HepG2 (cell line): ENCODE measurements around the gene FRRS1. TPM values are rescaled to one million over a fixed set of nuclear protein-coding genes. Genes with fewer than 3 reads are reported as not detected.

Experiments
- ATAC-seq: fragments of 200-7000 bp; cut with Tn5 transposase; 3 replicates; pipeline ENCODE4 v1.9.1; 2020; ENCODE audit warnings: mild to moderate bottlenecking, moderate library complexity
- BruUV-seq: library from RNA; stranded (reverse); fragments of 400-500 nt; replicated peaks from 2 replicates; lab custom pipeline; 2021; lab: Mats Ljungman, UMichigan
- CTCF ChIA-PET: fragments of 300-600 bp; formaldehyde crosslinking; extraction: SDS; loops from one replicate; lab custom pipeline; 2021; ENCODE audit warnings: low total read pairs, inconsistent platforms, low intra/inter-chr PET ratio; lab: Yijun Ruan, JAX
- POLR2A ChIA-PET: fragments of 350-600 bp; sonication (Branson Sonifier 250); formaldehyde crosslinking; loops from one replicate; lab custom pipeline; 2020; ENCODE audit warnings: antibody characterized with exemption, inconsistent platforms; lab: Yijun Ruan, JAX
- DNase-seq: peaks from one replicate; pipeline ENCODE4 v3.0.0-alpha.2; 2015; ENCODE audit warnings: low spot score
- FAIRE-seq: peaks from 3 replicates; lab custom pipeline; 2011; peaks lifted over from hg19 to GRCh38; lab: Jason Lieb, UNC
- H2AFZ ChIP-seq: one replicate; pipeline ENCODE4 v1.6.1; 2011; ENCODE audit warnings: low read length, inconsistent platforms
- H3K27ac ChIP-seq: fragments of 300-600 bp; 3 replicates; pipeline ENCODE4 v1.8.0; 2011; ENCODE audit warnings: mixed run types, mild to moderate bottlenecking, mixed read lengths, low read length, inconsistent platforms; ENCODE audit not compliant: insufficient read depth; ENCODE audit errors: extremely low read length
- H3K27me3 ChIP-seq, 2 experiments: fragments of 200-600 bp in 1 of 2; 2 replicates in 1 of 2; 3 replicates in 1 of 2; pipeline versions ENCODE4 v1.6.0 to v1.8.0; 2011; ENCODE audit warnings: low read length in 2 of 2, mild to moderate bottlenecking in 2 of 2, moderate library complexity in 2 of 2, inconsistent platforms in 1 of 2; ENCODE audit not compliant: insufficient read depth in 2 of 2, control insufficient read depth in 1 of 2
- H3K36me3 ChIP-seq, 2 experiments: fragments of 200-600 bp in 1 of 2; replicated peaks in 1 of 2; 2 replicates in 1 of 2; 3 replicates in 1 of 2; pipeline versions ENCODE4 v1.5.1 to v1.8.0; 2011; ENCODE audit warnings: low read length in 2 of 2, inconsistent platforms in 1 of 2; ENCODE audit not compliant: insufficient read depth in 2 of 2, control insufficient read depth in 1 of 2
- H3K4me1 ChIP-seq: 2 replicates; pipeline ENCODE4 v1.5.1; 2012; ENCODE audit warnings: low read length, inconsistent platforms; ENCODE audit not compliant: insufficient read depth
- H3K4me2 ChIP-seq: 2 replicates; pipeline ENCODE4 v1.6.0; 2011; ENCODE audit warnings: low read depth, low read length, inconsistent platforms
- H3K4me3 ChIP-seq, 3 experiments: fragments of 200-600 bp in 1 of 3; sonication (generic), shearing (Covaris generic) in 1 of 3; replicated peaks in 1 of 3; 2 replicates each; pipeline ENCODE4 v1.5.1; 2011 to 2016; ENCODE audit warnings: low read length in 3 of 3, inconsistent platforms in 2 of 3, low read depth in 2 of 3, mild to moderate bottlenecking in 2 of 3, control low read depth in 1 of 3, mixed read lengths in 1 of 3; ENCODE audit not compliant: insufficient read depth in 1 of 3
- H3K79me2 ChIP-seq: one replicate; pipeline ENCODE4 v1.6.1; 2011; ENCODE audit warnings: low read length, inconsistent platforms; ENCODE audit not compliant: insufficient read depth
- H3K9ac ChIP-seq: 2 replicates; pipeline ENCODE4 v1.6.0; 2011; ENCODE audit warnings: mild to moderate bottlenecking, low read depth, low read length, inconsistent platforms; ENCODE audit not compliant: insufficient read depth
- H3K9me3 ChIP-seq: 2 replicates; pipeline ENCODE4 v1.5.1; 2012; ENCODE audit warnings: mild to moderate bottlenecking, low read length
- H4K20me1 ChIP-seq: 2 replicates; pipeline ENCODE4 v1.6.0; 2011; ENCODE audit warnings: inconsistent platforms, mild to moderate bottlenecking, low read length, moderate library complexity; ENCODE audit not compliant: insufficient read depth
- DDIT3 ChIP-seq: sonication (generic); formaldehyde crosslinking; IDR thresholded peaks from 2 replicates; pipeline ENCODE4 v1.4.0; 2020; ENCODE audit warnings: mild to moderate bottlenecking, missing genetic modification reagents
- GMEB2 ChIP-seq: IDR thresholded peaks from 2 replicates; pipeline ENCODE4 v1.6.1; 2016; ENCODE audit warnings: missing biosample characterization, missing genetic modification reagents, low read depth
- HOMEZ ChIP-seq: IDR thresholded peaks from 2 replicates; pipeline ENCODE4 v1.6.1; 2016; ENCODE audit warnings: low read depth
- KMT2B ChIP-seq: IDR thresholded peaks from 2 replicates; pipeline ENCODE4 v1.6.1; 2016; ENCODE audit warnings: missing genetic modification reagents, missing compliant biosample characterization
- ZBTB49 ChIP-seq: sonication (generic); formaldehyde crosslinking; IDR thresholded peaks from 2 replicates; pipeline ENCODE4 v1.4.0; 2020; ENCODE audit warnings: missing genetic modification reagents, borderline replicate concordance
- ZFYVE20 ChIP-seq: sonication (generic); formaldehyde crosslinking; IDR thresholded peaks from 2 replicates; pipeline ENCODE4 v1.8.0; 2023; ENCODE audit warnings: low read depth, mild to moderate bottlenecking, moderate library complexity, missing genetic modification reagents, borderline replicate concordance
- ZNF263 ChIP-seq: sonication (generic); formaldehyde crosslinking; IDR thresholded peaks from 2 replicates; pipeline ENCODE4 v1.4.0; 2020; ENCODE audit warnings: missing genetic modification reagents
- ZNF512 ChIP-seq: sonication (generic); formaldehyde crosslinking; IDR thresholded peaks from 2 replicates; pipeline ENCODE4 v1.4.0; 2020; ENCODE audit warnings: mild to moderate bottlenecking, missing genetic modification reagents
- ZNF704 ChIP-seq: sonication (generic); formaldehyde crosslinking; IDR thresholded peaks from 2 replicates; pipeline ENCODE4 v1.8.1; 2023; ENCODE audit warnings: mild to moderate bottlenecking, inconsistent platforms, moderate library complexity, missing genetic modification reagents, borderline replicate concordance
- ZXDC ChIP-seq: sonication (generic); formaldehyde crosslinking; IDR thresholded peaks from 2 replicates; pipeline ENCODE4 v1.5.0; 2020; ENCODE audit warnings: mild to moderate bottlenecking, missing genetic modification reagents
- WGBS: methylation state at CpG from one replicate; pipeline ENCODE4 v1.1.6; 2017; ENCODE audit warnings: low lambda C conversion rate; 5-methylcytosine and 5-hydroxymethylcytosine counted together
- in situ Hi-C: cut with HindIII; loops from 2 replicates; pipeline ENCODE4 v1.10.0; 2017; ENCODE audit warnings: low pct_unique_long_range_greater_than_20kb; ENCODE audit not compliant: extremely low pct_ligation_motif_present
- intact Hi-C: fragments of 100-400 bp; cut with micrococcal nuclease; formaldehyde crosslinking; loops from one replicate; pipeline ENCODE4 v1.10.0; 2022; ENCODE audit not compliant: unreplicated experiment
- polyA plus RNA-seq, 8 experiments: library from polyadenylated mRNA; depleted of rRNA in 3 of 8; stranded (reverse) in 7 of 8; unstranded in 1 of 8; fragments of >200 nt; fragmentation: Illumina TruSeq in 4 of 8; extraction: Trizol in 4 of 8; gene quantifications; 2 replicates each; pipeline versions ENCODE4 v1.2.1 to v1.2.3, GENCODE V29; 2011 to 2016; ENCODE audit warnings: low read depth in 4 of 8, missing spikeins in 1 of 8, mixed read lengths in 1 of 8; ENCODE audit not compliant: insufficient read depth in 1 of 8
- total RNA-seq, 5 experiments: library from RNA; depleted of rRNA; stranded (reverse); fragments of >200 nt; fragmentation: Illumina TruSeq; extraction: Trizol; gene quantifications; 2 replicates each; pipeline ENCODE4 v1.2.3, GENCODE V29; 2016; ENCODE audit warnings: low read depth in 1 of 5

The FRRS1 gene
- total and polyA plus RNA-seq, 2 of the 13 experiments (the other 11 are each of a cell fraction or from before 2014, with no cell fraction given), result 22.6 to 23.4 TPM

GRCh38 chr1:99691175-99691574 lies 75.3 kb downstream of the FRRS1 start:
- H3K9ac ChIP-seq, result no peak overlapping the region
- no peak for TF ChIP-seq HOMEZ (CRISPR knock-in tag)
- no peak for TF ChIP-seq ZXDC (CRISPR knock-in tag)
- no peak for TF ChIP-seq GMEB2 (CRISPR knock-in tag)
- TF ChIP-seq DDIT3, result no peak
- TF ChIP-seq ZBTB49 (CRISPR knock-in tag), result no peak
- no peak for TF ChIP-seq ZNF263 (CRISPR knock-in tag)
- TF ChIP-seq ZFYVE20 (CRISPR knock-in tag), result no peak
- no peak for TF ChIP-seq ZNF512 (CRISPR knock-in tag)
- no peak for TF ChIP-seq ZNF704 (CRISPR knock-in tag)
- TF ChIP-seq KMT2B (CRISPR knock-in tag), result no peak

More at GRCh38 chr1:99691175-99691574, 75.3 kb downstream of the FRRS1 start:
- CTCF ChIA-PET, result no interaction called here
- H3K27me3 ChIP-seq, result no peaks in the 10 kb centered on the region
- in situ Hi-C loops, result no loop called here
- H3K4me2 ChIP-seq, result no peak overlapping the region
- DNase-seq (no peak), ATAC-seq (no peak), FAIRE-seq (no peak)
- intact Hi-C loops, result no loop called here
- H3K4me3 ChIP-seq, result no peak overlapping the region
- no peak overlapping the region for H3K27ac ChIP-seq
- H3K9me3 ChIP-seq, result no peaks in the 10 kb centered on the region
- H3K36me3 ChIP-seq, result peaks cover 10 to 44% of the 10 kb centered on the region in 2 experiments; a peak in 4 of 5 replicates
- H3K79me2 ChIP-seq, result no peaks in the 10 kb centered on the region
- 100% methylated on average over 2 of the region's 2 CpGs for WGBS
- BruUV-seq, result no TSS peak
- H4K20me1 ChIP-seq, result no peaks in the 10 kb centered on the region
- H2AFZ ChIP-seq, result no peak overlapping the region
- no peaks in the 10 kb centered on the region for H3K4me1 ChIP-seq
- POLR2A ChIA-PET, result no interaction called here
